Heart right ventricle (tissue), 16 donors: ENCODE measurements around the gene CAMK2N1. TPM values are rescaled to one million over a fixed set of nuclear protein-coding genes. Genes with fewer than 3 reads are reported as not detected.
"Not testable (repeated sequence)": the region's sequence is repeated elsewhere in the genome, so short reads cannot be mapped to it uniquely, and the experiment has no call there.

Source experiments
- ATAC-seq, 8 donors: fragments of 200-7000 bp; cut with Tn5 transposase; one replicate each; pipeline ENCODE4 v1.9.1; 2020; ENCODE audit warnings: mild to moderate bottlenecking in 8 of 8, moderate library complexity in 8 of 8, moderate number of reproducible peaks in 1 of 8
- DNase-seq, 2 donors: peaks; one replicate each; pipeline ENCODE4 v3.0.0-alpha.2; 2020
- H3K27ac ChIP-seq, 10 donors: fragments of 200-600 bp; sonication (generic) in 2 of 10; one replicate each; pipeline versions ENCODE4 v1.5.0 to v1.8.0; 2020 to 2022; ENCODE audit warnings: mild to moderate bottlenecking in 3 of 10
- H3K27me3 ChIP-seq, 7 donors: fragments of 200-600 bp; one replicate each; pipeline ENCODE4 v1.8.0; 2021 to 2022; ENCODE audit warnings: mild to moderate bottlenecking in 2 of 7
- H3K36me3 ChIP-seq, 9 donors: fragments of 200-600 bp; sonication (generic) in 1 of 9; one replicate each; pipeline versions ENCODE4 v1.5.0 to v1.8.0; 2020 to 2022; ENCODE audit warnings: mild to moderate bottlenecking in 2 of 9
- H3K4me1 ChIP-seq, 9 donors: fragments of 200-600 bp; sonication (generic) in 1 of 9; one replicate each; pipeline versions ENCODE4 v1.5.0 to v1.8.0; 2020 to 2022; ENCODE audit warnings: mild to moderate bottlenecking in 4 of 9
- H3K4me3 ChIP-seq, 10 donors: fragments of 200-600 bp; sonication (generic) in 2 of 10; one replicate each; pipeline versions ENCODE4 v1.5.0 to v1.8.0; 2020 to 2022; ENCODE audit warnings: mild to moderate bottlenecking in 7 of 10, moderate library complexity in 2 of 10
- H3K9me3 ChIP-seq, 11 donors: fragments of 200-600 bp in 10 of 11; sonication (generic) in 2 of 11; one replicate each; pipeline versions ENCODE4 v1.5.0 to v1.8.0; 2013 to 2022; ENCODE audit warnings: mild to moderate bottlenecking in 2 of 11, control low read depth in 1 of 11, moderate library complexity in 1 of 11
- WGBS, 2 donors: extraction: QIAGEN DNeasy Blood & Tissue Kit; methylation state at CpG; one replicate each; pipeline ENCODE4 v1.1.7; 2013; ENCODE audit warnings: inconsistent platforms in 1 of 2; 5-methylcytosine and 5-hydroxymethylcytosine counted together
- intact Hi-C, 10 donors: fragments of 100-400 bp; cut with DNase I; formaldehyde crosslinking; loops; one replicate each; pipeline versions ENCODE4 v1.11.1 to v1.14.2; 2022
- polyA plus RNA-seq, 2 donors: library from polyadenylated mRNA; stranded (reverse); fragments of 200-250 nt; gene quantifications; one replicate each; pipeline ENCODE4 v1.2.3, GENCODE V29; 2013
- total RNA-seq, 10 donors: library from RNA; stranded (reverse); fragmentation: NEBNext Ultra II Directional in 3 of 10; extraction: Animal tissue kit (Norgen Biotek cat#: 25700) in 3 of 10; gene quantifications; one replicate each; pipeline versions ENCODE4 v1.2.1 to v1.2.4, GENCODE V29; 2021 to 2023
- TF ChIP-seq, protein P1 (sequence below), 9 donors: fragments of 200-600 bp; sonication (generic) in 2 of 9; IDR thresholded peaks; one replicate each; pipeline versions ENCODE4 v1.5.0 to v1.8.0; 2021 to 2022; ENCODE audit warnings: antibody characterized with exemption in 9 of 9, mild to moderate bottlenecking in 5 of 9, moderate library complexity in 1 of 9
- donor health status: Arrhythmogenic right ventricular cardiomyopathy.
- donor health status: ischemic (EF 13 %, LVEDD 7.1; RV severe dilation, severe dysfunction).
- donor health status: healthy with polysubstance abuse.
- donor health status: DM: no; HTN: yes; CAD: no.
- donor health status: DM: no; HTN: no; CAD: no.
- donor health status: ischemic (EF 25% LVEDD 6.9; RV normal size, moderate dysfunction).
- donor health status: ischemic (EF 25% LVEDD 5.7; RV mildly dilated, moderate dysfunction).
- donor health status: healthy.
- donor health status: DM: yes; HTN: yes; CAD: no.
- donor health status: Ischemic cardiomyopathy.
- donor health status: ischemic (EF 35%, LVEDD 5.7; RV mildly dilated, moderate dysfunction).
- donor health status: nonischemic (EF 11% LVEDD 7.7; RV severe dilation, severe dysfunction).
- donor health status: DM: yes; HTN: yes; CAD: no.
- donor health status: PGD.
- donor health status: ischemic (EF 29% LVEDD 5.4; RV normal size, mild dysfunction).
- donor health status: nonischemic (EF 23%, LVEDD 6.1; RV moderate dilation, normal function).

The CAMK2N1 gene
- total and polyA plus RNA-seq, 12 donors = 4.0 to 12.9 (median 8.5) TPM

DNA sequence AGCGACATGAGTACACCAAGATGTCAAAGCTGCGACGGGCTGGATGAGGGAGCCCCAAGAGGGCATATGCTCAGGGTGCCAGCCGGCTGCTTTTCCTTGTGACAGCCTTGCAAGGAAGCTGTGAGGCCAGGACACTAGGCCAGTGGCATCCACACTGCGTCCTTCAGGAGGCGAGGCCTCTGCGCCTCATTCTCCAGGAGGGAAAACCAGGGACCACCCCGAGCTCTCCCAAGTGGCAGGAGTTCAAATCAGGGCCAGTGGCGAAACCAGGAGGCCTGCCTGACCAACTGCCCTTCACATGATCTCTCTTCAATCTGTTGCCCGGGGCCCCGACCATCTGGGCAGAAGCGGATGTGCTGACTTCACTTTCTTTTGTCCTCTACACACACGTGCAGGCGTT is 13.7 kb upstream of the CAMK2N1 start:
- WGBS, 2 donors = 91 to 92% methylated on average over 14 of the region's 14 CpGs
- intact Hi-C loops = loop anchor here in 3 of 10 donors (10.0 kb wide), 2 partner anchors 535 to 575 kb away; partner anchors contain the start of gene PLA2G2E (in 2 of the 3)
- TF ChIP-seq, protein P1, sequence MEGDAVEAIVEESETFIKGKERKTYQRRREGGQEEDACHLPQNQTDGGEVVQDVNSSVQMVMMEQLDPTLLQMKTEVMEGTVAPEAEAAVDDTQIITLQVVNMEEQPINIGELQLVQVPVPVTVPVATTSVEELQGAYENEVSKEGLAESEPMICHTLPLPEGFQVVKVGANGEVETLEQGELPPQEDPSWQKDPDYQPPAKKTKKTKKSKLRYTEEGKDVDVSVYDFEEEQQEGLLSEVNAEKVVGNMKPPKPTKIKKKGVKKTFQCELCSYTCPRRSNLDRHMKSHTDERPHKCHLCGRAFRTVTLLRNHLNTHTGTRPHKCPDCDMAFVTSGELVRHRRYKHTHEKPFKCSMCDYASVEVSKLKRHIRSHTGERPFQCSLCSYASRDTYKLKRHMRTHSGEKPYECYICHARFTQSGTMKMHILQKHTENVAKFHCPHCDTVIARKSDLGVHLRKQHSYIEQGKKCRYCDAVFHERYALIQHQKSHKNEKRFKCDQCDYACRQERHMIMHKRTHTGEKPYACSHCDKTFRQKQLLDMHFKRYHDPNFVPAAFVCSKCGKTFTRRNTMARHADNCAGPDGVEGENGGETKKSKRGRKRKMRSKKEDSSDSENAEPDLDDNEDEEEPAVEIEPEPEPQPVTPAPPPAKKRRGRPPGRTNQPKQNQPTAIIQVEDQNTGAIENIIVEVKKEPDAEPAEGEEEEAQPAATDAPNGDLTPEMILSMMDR (IDR thresholded peaks at IDR 0.05) = no peak
- Histone ChIP-seq H3K27me3 (no peaks in the 10 kb centered on the region), H3K9me3 (no peaks in the 10 kb centered on the region), H3K4me3 (no peak overlapping the region), H3K36me3 (peaks cover 0 to 77% (median 53%) of the 10 kb centered on the region in 9 donors), H3K4me1 (peaks cover 0 to 21% (median 9%) of the 10 kb centered on the region in 9 donors), H3K27ac (no peak overlapping the region)
- DNase-seq (no peak), ATAC-seq (no peak)

DNA sequence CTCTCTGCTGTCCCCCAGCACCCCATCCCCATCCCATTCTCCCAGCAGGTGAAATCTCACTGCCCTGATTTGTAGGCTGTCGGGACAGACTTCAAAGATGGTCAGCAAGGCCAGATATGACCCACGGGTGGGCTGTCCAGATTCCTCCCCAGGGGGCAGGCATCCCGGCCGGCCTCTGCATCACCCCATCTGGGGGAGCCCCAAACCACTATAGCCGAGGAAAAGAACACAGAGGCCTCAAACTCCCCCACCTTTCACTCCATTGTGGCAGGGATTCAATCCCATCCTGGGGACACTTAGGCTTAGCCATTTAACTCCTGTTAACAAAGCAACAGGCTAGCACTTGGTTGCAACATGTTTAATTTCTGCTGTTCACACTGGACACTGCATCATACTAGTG is 13.1 kb upstream of the CAMK2N1 start:
- H3K4me1 ChIP-seq = peaks cover 2 to 21% (median 10%) of the 10 kb centered on the region in 9 donors
- WGBS, 2 donors = 85 to 92% methylated on average over 5 of the region's 5 CpGs
- TF ChIP-seq, protein P1 (IDR thresholded peaks at IDR 0.05) = no peak
- no peaks in the 10 kb centered on the region for H3K9me3 ChIP-seq
- DNase-seq = no peak
- intact Hi-C loops = loop anchor here in 3 of 10 donors (10.0 kb wide), 2 partner anchors 534 to 574 kb away; partner anchors contain the start of gene PLA2G2E (in 2 of the 3)
- peaks cover 0 to 72% (median 49%) of the 10 kb centered on the region in 9 donors for H3K36me3 ChIP-seq
- H3K27ac ChIP-seq = no peak overlapping the region
- H3K27me3 ChIP-seq = no peaks in the 10 kb centered on the region
- no peak overlapping the region for H3K4me3 ChIP-seq
- no peak for ATAC-seq

DNA sequence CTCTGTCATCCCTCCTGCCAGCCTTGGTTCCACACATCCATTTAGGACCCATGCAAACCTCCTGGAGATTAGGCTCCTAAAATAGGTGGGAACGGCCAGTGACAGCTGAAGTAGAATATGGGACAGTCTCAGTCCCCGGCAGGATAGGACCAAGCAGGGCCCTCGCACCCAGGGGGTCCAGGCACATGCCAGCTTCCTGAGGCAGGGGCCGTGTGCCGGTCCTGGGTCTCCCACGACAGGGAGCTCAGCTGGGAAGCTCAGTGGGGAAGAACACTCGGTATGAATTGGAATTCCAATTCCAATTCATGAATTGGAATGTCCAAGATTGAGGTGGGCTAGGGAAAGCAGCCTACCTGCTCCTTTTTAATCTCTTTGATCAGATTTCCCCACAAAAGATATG is 12.1 kb upstream of the CAMK2N1 start:
- H3K27me3 ChIP-seq = no peaks in the 10 kb centered on the region
- no peaks in the 10 kb centered on the region for H3K9me3 ChIP-seq
- WGBS, 2 donors = 76 to 79% methylated on average over 7 of the region's 7 CpGs
- peaks cover 0 to 63% (median 45%) of the 10 kb centered on the region in 9 donors for H3K36me3 ChIP-seq
- H3K4me3 ChIP-seq = no peak overlapping the region
- intact Hi-C loops = loop anchor here in 3 of 10 donors (10.0 kb wide), 2 partner anchors 533 to 573 kb away; partner anchors contain the start of gene PLA2G2E (in 2 of the 3)
- peaks cover 5 to 24% (median 17%) of the 10 kb centered on the region in 9 donors for H3K4me1 ChIP-seq
- DNase-seq (no peak), ATAC-seq (no peak)
- no peak overlapping the region for H3K27ac ChIP-seq
- TF ChIP-seq, protein P1 (IDR thresholded peaks at IDR 0.05) = no peak

DNA sequence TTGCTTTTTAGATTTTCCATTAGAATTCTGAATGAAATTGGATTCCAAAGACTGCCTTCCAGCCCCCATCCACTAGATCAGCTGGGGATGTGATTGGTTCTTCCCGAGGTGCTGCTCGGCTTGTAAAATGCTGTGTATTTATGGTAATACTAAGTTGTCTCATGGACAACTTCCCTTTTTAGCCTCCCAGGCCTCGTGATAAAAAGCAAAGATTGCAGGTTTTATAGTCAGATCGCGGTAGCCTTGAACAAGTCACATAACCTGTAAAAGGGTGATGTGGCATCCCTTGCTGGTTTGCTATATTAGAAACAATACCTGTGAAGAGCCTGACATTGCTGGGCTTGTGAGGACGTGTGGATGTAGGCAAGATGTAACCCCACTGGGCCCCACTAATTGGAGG is 11.5 kb upstream of the CAMK2N1 start:
- DNase-seq = no peak
- H3K4me3 ChIP-seq = no peak overlapping the region
- no peaks in the 10 kb centered on the region for H3K27me3 ChIP-seq
- no peak for ATAC-seq
- H3K27ac ChIP-seq = no peak overlapping the region
- no peaks in the 10 kb centered on the region for H3K9me3 ChIP-seq
- WGBS, 2 donors = 71 to 76% methylated on average over 6 of the region's 6 CpGs
- peaks cover 5 to 30% (median 23%) of the 10 kb centered on the region in 9 donors for H3K4me1 ChIP-seq
- peaks cover 0 to 57% (median 40%) of the 10 kb centered on the region in 9 donors for H3K36me3 ChIP-seq
- TF ChIP-seq, protein P1 (IDR thresholded peaks at IDR 0.05) = no peak
- intact Hi-C loops = loop anchor here in 3 of 10 donors (10.0 kb wide), 2 partner anchors 533 to 573 kb away; partner anchors contain the start of gene PLA2G2E (in 2 of the 3)

DNA sequence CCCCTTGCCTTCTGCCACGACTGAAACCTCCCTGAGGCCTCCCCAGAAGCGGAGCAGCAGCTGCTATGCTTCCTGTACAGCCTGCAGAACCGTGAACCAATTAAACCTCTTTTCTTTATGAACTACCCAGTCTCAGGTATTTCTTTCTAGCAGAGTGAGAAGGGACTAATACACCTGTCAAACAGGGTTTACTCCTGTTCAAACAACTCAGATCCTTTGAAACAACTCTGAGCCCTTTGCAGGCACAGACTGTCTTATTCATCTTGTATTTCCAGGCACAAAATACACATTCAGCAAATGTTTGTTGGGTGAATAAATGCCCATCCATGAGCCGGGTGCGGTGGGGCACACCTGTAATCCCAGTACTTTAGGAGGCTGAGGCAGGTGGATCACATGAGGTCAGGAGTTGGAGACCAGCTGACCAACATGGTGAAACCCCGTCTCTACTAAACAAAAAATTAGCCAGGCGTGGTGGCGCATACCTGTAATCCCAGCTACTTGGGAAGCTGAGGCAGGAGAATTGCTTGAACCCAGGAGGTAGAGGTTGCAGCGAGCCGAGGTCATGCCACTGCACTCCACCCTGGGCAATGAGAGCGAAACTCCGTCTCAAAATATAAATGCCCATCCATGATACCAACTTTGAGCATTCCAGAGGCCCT is 10.8 kb upstream of the CAMK2N1 start:
- peaks cover 5 to 31% (median 23%) of the 10 kb centered on the region in 9 donors for H3K4me1 ChIP-seq
- H3K4me3 ChIP-seq, H3K27me3 ChIP-seq, H3K27ac ChIP-seq, H3K9me3 ChIP-seq, ATAC-seq, DNase-seq: not testable (repeated sequence)
- WGBS, 2 donors = 91 to 92% methylated on average over 12 of the region's 12 CpGs
- peaks cover 0 to 50% (median 40%) of the 10 kb centered on the region in 9 donors for H3K36me3 ChIP-seq
- intact Hi-C loops = loop anchor here in 3 of 10 donors (10.0 kb wide), 2 partner anchors 532 to 572 kb away; partner anchors contain the start of gene PLA2G2E (in 2 of the 3)
